Right ventricle myocardium inferior (tissue), 1 donor: ENCODE results near the gene C6orf15. TPM values are rescaled to one million over a fixed set of nuclear protein-coding genes. Genes with fewer than 3 reads are reported as not detected.

Experiments
- ATAC-seq: fragments of 200-7000 bp; cut with Tn5 transposase; one replicate; pipeline ENCODE4 v1.9.1; 2020; ENCODE audit warnings: mild to moderate bottlenecking, moderate library complexity
- DNase-seq: peaks from one replicate; pipeline ENCODE4 v3.0.0; 2021; ENCODE audit errors: missing footprints
- intact Hi-C: fragments of 100-400 bp; cut with DNase I; formaldehyde crosslinking; loops from one replicate; pipeline ENCODE4 v1.11.0; 2022
- total RNA-seq: library from RNA; stranded (reverse); fragmentation: NEBNext Ultra II Directional; extraction: Animal tissue kit (Norgen Biotek cat#: 25700); gene quantifications from one replicate; pipeline ENCODE4 v1.2.1, GENCODE V29; 2021
- donor health status: DM: no; HTN: yes; CAD: no; lungs with severe emphysema.

Gene C6orf15
- total RNA-seq, 1 donor from 2014 or later = not detected

DNA sequence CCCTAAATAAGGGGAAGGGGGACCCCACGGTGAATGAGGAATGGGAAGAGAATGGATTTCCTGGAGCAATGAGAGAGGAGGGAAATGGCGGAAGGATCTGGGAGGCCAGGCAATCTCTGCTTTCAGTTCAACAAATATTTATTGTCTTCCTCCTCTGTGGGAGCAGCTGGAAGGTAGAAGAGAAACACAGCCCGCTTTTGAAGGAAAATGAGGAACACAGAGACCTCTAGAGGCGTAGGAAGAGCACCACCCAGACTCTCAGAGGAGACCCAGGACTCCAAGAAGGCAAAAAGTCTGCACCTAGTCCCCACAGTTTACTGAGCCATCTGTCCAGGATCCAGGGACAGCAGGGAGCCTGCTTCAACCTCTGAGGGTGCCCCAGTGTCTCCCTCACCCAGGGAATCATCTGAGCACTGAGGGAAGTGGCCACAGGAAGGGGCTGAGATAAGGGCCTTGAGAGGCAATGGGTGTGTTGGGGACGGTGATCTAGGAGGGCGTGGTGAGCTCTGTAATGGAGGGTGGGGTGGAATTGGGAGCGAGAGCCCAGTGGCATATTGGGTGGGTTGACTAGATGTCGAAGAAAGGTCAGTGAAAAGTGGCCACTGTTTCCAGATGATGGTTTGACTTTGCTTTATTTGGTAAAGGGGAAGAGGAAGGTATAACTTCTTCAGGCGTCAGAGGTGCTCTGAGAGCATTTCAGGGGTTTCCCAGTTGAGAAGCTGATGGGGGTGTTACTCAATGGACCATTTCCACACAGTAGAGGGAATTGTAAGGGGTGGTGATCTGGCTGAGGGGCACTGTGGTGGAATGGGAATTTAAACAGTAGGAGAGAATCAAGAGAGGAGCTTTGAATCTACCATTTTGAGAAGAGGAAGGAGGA lies 2.8 kb upstream of the C6orf15 start:
- DNase-seq (no peak), ATAC-seq (no peak)
- intact Hi-C loops = no loop called here

GRCh38 chr6:31114541-31114878 lies 2.1 kb upstream of the C6orf15 start, which contains the start of gene PSORS1C1:
Gene PSORS1C1, plus strand, starts transcription at chr6:31114800. Its CDS starts 14,833 bp downstream, at chr6:31129633.
- intact Hi-C loops = no loop called here
- ATAC-seq (peak; percentile 96), DNase-seq (peak; percentile 92)

GRCh38 chr6:31113861-31114540 lies 1.6 kb upstream of the C6orf15 start:
- no peak for DNase-seq
- intact Hi-C loops = no loop called here
- ATAC-seq = no peak

DNA sequence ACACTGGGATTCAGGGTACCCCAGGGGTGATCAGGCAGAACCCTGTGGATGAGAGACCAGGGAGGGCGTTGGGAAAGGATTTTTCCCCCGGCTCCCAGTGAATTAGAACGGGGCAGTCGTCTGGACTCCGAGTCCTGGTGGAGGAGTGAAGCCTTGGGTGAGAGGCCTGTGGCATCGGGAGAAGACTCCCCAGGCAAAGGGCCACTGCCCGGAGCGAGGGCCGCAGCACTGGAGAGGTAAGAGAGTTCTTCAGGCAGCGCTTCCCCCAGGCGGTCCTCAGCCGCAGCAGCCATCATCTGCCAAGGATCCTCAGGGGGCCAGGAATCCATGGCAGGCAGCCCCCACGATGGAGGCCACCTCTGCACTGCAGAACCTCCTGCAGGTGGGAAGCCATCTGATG lies 663 bp downstream of the C6orf15 start:
- no peak for ATAC-seq
- intact Hi-C loops = no loop called here

DNA sequence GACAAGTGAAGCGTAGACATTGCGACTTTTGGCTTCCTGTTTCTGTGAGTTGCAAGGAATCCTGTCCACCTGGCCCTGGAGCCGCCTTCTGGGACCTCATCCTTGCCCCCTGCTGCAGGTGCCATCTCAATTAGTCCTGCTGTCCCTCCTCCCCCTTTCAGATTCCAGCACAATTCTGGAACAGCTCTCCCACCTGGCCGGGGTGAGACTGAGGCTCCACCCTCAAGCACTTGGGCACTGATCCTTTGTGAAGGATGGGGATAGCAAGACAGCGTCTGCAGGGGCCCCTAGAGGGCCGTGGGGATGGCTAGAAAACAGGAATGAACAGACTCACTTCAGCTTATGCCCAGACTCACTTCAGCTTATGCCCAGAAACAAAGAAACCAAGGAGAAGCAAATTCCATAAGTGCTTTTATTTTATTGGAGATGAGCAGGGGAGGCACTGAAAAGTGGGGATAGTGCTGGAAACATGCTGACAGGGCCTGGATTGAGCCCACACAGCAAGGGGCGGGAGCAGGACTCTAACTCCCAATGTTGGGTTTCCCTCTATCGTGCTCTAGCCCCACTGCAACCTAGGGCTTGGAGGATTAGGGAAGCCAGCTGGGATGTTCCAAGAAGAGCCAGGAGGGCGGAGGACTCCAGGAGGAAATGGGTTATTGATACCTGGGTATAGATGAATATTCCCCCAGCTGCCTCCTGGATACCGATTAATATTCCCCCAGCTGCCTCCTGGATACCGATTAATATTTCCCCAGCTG lies 1.4 kb downstream of the C6orf15 start:
- intact Hi-C loops = no loop called here

More for the DNA sequence above, 663 bp downstream of the C6orf15 start:
- DNase-seq = no peak

GRCh38 chr6:31107052-31107451 lies 5.3 kb downstream of the C6orf15 start:
- intact Hi-C loops = no loop called here
- DNase-seq = no peak
- ATAC-seq = no peak

More for the DNA sequence above, 1.4 kb downstream of the C6orf15 start:
- DNase-seq (no peak), ATAC-seq (no peak)

GRCh38 chr6:31103136-31103535 lies 9.2 kb downstream of the C6orf15 start:
- intact Hi-C loops = no loop called here
- DNase-seq = no peak
- ATAC-seq = no peak

DNA sequence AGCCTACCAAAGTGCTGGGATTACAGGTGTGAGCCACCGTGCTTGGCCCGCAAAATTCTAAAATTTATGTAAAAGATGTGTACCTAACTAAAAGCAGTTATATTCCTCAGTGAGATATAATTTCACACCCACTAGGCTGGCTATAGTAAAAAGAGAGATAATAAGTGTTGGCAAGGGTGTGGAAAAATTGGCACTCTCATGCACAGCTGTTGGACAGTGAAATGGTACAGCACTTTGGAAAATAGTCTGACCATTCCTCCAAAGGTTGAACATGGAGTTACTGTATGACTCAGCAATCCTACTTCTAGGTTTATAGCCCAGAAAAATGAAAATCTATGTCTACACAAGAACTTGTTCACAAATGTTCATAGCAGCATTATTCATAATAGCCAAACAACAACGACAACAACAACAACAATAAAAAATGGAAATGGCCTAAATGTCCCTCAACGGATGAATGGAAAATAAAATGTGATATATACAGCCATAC lies 13.9 kb downstream of the C6orf15 start:
- intact Hi-C loops = no loop called here
- ATAC-seq = no peak
- no peak for DNase-seq

- intact Hi-C loops = no loop called here
- ATAC-seq (no peak), DNase-seq (no peak)
These were observed 15.7 kb downstream of the C6orf15 start for GRCh38 chr6:31096656-31097055.

DNA sequence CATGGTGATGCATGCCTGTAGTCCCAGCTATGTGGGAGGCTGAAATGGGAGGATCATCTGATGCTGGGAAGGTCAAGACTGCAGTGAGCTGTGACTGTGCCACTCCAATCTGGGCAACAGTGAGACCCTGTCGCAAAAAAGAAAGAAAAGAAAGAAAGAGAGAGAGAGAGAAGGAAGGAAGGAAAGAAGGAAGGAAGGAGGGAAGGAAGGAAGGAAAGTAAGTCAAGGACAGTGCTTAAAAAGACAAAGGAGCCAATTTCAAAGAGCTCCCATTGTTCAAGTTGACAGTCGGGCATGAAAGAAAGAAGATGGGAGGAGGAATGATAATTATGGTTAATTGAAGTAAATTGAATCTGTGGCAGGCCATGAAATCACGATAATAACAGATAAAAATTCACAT lies 16.2 kb downstream of the C6orf15 start:
- no peak for ATAC-seq
- intact Hi-C loops = no loop called here

DNA sequence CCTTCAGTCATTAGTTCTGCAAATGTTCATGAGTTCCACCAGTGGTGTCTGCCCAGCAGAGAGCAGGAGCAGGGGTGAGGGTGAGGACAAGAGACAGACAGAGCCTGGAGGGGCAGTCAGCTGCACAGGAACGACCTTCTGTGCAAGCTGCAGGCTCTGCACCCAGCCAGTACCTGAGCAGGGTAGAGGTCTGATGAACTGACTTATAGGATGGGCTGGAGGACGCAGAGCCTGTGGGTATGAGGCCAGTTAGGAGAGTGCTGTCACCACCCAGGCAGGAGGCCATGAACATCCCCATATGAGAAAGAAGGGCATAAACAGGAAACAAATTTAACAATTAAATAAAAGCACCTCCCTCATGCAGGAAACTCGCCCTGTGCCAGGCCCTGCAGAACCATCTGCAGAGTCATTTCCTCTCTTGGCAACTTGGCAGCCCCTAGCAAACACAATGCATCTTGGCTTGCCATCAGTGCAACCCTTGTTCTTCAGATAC lies 17.9 kb downstream of the C6orf15 start:
- intact Hi-C loops = no loop called here
- DNase-seq (no peak), ATAC-seq (no peak)

More for the DNA sequence above, 16.2 kb downstream of the C6orf15 start:
- no peak for DNase-seq

DNA sequence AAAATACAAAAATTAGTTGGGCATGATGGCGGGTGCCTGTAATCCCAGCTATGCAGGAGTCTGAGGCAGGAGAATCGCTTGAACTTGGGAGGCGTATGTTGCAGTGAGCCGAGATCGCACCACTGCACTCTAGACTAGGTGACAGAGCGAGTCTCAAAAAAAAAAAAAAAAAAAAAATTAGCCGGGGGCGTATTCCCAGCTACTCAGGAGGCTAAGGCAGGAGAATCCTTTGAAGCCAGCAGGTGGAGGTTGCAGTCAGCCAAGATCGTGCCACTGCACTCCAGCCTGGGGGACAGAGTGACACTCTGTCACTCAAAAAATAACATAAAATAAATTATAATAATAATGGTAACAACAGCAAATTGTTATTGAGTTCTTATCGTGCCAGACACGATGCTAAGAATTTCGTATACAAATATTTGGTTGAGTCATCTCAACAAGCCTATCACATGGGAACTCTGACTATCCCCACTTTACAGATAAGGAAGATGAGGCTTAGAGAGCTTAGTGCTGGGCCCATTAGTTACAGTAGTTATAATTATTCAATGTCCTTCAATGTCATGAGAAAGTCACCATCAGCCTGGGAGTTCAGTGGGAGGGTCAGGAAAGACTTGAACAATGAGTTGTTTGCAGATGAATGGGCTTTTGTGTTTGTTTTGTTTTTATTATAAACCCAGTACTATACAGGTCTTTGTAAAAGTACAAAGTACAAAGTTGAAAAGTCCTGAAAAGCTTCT lies 19.4 kb downstream of the C6orf15 start:
- ATAC-seq = no peak
- no peak for DNase-seq

GRCh38 chr6:31092238-31092637 lies 20.1 kb downstream of the C6orf15 start:
- ATAC-seq (no peak), DNase-seq (no peak)
- intact Hi-C loops = no loop called here

More for the DNA sequence above, 19.4 kb downstream of the C6orf15 start:
- intact Hi-C loops = no loop called here

DNA sequence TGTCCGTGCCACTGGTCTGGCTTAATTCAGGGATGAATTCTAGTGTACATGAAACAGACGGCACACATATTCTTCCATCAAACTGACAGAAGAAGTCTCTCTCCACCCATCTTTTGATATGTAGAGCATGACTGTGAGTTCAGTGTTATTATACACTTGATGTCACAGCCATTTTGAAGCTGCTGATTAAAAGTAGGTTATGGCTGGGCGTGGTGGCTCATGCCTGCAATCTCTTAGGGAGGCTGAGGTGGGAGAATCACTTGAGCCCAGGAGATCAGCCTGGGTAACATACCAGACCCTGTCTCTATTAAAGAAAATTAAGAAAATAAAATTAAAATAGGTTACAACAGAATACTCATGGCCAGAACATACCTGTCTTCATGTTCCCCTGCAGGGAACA lies 20.7 kb downstream of the C6orf15 start:
- ATAC-seq (no peak), DNase-seq (no peak)
- intact Hi-C loops = no loop called here

DNA sequence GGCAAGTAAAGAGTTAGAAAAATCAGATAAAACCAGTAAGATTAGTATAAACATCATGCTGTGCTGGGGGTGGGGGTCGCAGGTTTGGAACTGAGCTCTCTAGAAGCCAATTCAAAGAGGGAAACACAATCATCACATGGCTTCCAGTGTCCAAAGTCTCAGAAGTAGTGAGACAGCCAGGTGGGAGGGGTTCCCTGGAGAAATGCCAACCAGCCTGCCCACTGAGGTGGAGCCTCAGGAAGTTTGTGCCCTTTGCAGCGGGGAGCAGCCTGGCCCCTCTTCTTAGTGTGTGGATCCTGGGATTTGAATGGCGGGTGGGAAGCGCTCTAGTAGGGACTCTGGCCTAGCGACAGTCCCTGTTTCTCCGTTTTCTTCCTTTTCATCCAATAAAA lies 21.4 kb downstream of the C6orf15 start:
- no peak for ATAC-seq
- no peak for DNase-seq
- intact Hi-C loops = no loop called here

DNA sequence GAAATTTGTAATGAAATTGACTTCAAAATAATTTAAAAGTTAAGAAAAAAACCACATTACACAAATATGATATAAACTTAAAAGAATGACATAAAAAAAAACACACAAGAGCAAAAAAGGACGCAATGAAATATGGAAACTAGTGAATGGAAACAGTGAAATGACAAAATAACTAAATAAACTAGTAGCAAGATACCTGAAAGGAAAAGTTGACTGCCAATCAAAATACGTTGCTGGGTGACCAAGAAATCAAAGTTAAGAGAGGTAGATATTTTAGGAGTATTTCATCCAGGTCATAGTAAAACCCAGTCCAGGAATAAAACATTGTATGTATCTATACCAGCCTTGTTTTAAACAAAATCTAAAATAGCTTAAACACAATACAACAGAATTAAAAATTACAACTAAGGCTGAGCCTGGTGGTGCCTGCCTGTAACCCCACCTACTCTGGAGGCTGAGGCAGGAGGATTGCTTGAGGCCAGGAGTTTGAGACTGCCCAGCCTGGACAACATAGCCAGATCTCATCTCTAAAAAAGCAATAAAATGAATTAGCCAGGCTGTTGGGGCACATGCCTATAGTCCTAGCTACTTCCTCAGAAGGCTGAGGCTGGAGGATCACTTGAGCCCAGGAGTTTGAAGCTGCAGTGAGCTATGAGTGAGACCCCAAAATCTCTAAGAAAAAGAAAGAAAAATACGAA lies 22.0 kb downstream of the C6orf15 start:
- ATAC-seq (no peak), DNase-seq (no peak)
- intact Hi-C loops = no loop called here

- intact Hi-C loops = loop anchor here (2.0 to 10.0 kb wide), 2 partner anchors 343 to 545 kb away; partner anchors contain the start of genes FLOT1 and IER3
These were observed 24.8 kb downstream of the C6orf15 start for GRCh38 chr6:31087494-31088089.

More at GRCh38 chr6:31087494-31088089, 24.8 kb downstream of the C6orf15 start:
- ATAC-seq (peak; percentile 91), DNase-seq (peak; percentile 77)
